Measurements from ENCODE around the gene FBXO15. TPM values are rescaled to one million over a fixed set of nuclear protein-coding genes. Genes with fewer than 3 reads are reported as not detected.

Gene FBXO15, protein sequence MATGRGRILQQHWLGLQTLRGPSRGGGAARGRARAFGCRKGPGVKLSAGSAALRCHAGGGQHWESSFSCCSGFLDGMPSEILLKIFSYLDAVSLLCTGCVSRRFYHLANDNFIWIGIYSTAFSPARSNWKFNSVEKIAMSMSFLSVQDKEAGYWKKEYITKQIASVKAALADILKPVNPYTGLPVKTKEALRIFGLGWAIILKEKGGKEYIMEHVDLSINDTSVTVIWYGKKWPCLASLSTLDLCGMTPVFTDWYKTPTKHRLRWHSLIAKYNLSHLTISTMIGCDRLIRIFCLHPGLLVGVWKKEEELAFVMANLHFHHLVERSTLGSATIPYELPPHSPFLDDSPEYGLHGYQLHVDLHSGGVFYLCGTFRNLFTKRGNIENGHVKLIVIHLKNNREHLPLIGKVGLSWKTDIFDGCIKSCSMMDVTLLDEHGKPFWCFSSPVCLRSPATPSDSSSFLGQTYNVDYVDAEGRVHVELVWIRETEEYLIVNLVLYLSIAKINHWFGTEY
- total RNA-seq (2014; rRNA removed; shearing (Covaris generic)), result 0.63 and 0.91 TPM in 2 replicates

DNA sequence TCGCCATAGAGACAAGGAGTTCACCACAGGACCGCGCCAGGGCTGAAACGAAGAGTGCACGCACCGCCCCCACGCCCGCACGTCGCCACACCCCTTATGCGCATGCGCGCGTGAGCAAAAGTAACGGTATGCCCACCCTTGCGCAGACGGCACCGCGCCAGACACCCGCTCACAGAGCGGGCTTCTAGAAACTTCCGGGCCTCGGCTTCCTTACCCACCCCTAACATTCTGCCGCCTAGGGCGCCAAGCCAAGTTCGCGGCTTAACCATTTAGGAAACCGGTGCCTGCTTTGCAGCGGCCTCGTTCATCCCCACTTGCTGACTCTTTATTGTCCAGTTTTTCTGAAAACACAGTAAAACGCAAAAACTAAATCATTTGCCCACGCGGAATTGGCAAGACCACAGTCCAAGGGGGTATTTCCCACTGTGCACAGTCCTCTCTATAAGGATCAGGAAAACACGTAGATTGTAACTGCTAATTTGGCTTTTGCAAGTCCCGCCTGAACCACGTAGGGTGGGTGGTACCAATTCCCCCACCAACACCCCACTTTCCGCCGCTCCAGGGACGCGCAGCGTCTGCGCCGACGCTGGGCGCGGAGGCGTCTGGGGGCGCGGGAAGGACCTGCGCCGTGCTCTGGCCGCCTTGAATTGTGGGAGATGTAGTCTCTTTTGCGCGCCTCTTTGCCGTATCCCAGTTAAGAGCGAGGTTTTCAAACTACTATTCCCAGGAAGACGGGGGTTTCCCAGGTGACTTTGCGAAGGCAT lies at the start of gene FBXO15, which contains the start of gene TIMM21:
FBXO15 (minus strand) TSS at position 56 of the 764 bp plus-strand sequence; CDS start at position 7, 49 bp downstream.
TIMM21 (plus strand) TSS at position 745 of the 764 bp plus-strand sequence. CDS start 286 bp downstream, outside the sequence.
- DNase-seq (ENCODE audit: low read depth), result peak; percentile 97

- peak; percentile 59 for DNase-seq (ENCODE audit: low read depth)
These were observed 48.8 kb upstream of the FBXO15 start for GRCh38 chr18:74196220-74197119.

DNA sequence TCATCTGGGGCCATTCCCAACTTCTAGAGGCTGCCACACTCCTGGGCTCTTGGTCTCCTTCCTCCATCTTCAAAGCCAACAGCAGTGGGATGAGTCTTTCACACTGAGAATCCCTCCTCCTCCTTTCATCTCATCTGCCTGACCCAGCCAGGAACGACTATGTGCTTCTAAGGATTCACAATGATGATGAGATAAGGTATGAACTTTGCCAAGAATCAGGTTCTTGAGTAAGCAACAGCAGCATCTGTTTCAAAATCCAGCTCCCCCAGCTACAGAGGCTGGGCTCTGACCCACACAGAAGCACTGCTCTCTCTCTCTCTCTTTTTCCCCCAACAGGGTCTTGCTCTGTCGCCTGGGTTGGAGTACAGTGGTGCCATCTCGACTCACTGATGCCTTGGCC lies 47.1 kb upstream of the FBXO15 start:
- DNase-seq (ENCODE audit: low read depth), result no peak

GRCh38 chr18:74191577-74191976 lies 43.9 kb upstream of the FBXO15 start:
- no peak for DNase-seq (ENCODE audit: low read depth)

DNA sequence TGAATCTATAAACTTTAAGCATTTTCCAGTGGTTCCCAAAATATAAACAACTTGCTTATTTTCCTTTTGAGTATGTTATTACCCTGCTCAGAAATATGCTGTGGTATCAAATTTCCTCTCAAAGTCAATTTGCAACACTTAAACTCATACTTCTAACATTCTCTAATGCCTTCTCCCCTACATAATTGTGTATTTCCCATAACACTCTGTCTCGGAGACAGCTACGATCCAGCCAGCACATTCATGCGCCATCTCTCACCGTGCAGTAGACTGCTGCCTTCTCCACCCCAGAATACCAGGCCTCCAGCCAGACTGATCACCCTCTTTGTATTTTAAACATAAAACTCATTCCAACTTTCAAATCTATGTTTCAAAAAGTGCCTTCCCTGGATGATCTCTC lies 42.5 kb upstream of the FBXO15 start:
- no peak for DNase-seq (ENCODE audit: low read depth)

GRCh38 chr18:74186661-74187060 lies 39.0 kb upstream of the FBXO15 start:
- no peak for DNase-seq (ENCODE audit: low read depth)

DNA sequence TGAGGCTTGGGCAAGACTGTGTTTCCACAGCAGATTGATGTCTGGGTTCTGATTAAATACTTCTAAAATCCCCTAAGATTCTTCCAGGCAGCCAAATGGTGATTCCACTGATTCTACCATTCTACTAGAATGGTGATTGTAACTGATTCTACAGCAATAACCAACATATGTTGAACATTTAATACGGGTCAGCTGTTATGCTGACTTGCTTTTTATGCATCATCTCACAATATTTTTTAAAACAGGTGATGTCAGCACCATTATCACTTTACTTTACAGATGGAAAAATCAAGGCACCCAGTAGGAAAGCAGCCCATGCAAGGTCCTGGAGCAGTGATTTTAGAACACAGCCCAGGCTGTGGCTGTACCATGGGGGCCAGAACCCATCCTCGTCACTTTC lies 38.2 kb upstream of the FBXO15 start:
- no peak for DNase-seq (ENCODE audit: low read depth)

- DNase-seq (ENCODE audit: low read depth), result no peak
These were observed 37.2 kb upstream of the FBXO15 start for GRCh38 chr18:74184875-74185274.

GRCh38 chr18:74183130-74183529 lies 35.5 kb upstream of the FBXO15 start:
- no peak for DNase-seq (ENCODE audit: low read depth)

DNA sequence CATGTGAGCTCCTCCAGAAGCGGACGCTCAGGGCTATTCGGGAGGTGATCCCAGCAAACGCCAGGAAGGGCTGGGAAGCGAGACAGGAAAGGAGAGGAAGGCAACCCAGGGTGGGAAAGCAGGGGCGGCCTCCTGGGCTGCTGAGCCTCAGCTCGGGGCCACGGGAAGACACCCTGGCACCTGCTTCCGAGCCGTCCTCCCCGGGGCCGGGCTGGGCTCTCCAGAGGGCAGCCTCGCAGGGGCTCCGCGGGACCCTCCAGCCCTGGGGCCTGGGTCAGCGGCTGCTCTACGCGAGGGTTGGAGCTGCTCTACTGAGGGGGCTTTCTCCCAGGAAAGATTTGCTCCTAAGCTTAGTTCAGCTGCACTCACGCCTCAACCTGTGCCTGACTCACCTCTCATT lies 34.7 kb upstream of the FBXO15 start:
- no peak for DNase-seq (ENCODE audit: low read depth)

DNA sequence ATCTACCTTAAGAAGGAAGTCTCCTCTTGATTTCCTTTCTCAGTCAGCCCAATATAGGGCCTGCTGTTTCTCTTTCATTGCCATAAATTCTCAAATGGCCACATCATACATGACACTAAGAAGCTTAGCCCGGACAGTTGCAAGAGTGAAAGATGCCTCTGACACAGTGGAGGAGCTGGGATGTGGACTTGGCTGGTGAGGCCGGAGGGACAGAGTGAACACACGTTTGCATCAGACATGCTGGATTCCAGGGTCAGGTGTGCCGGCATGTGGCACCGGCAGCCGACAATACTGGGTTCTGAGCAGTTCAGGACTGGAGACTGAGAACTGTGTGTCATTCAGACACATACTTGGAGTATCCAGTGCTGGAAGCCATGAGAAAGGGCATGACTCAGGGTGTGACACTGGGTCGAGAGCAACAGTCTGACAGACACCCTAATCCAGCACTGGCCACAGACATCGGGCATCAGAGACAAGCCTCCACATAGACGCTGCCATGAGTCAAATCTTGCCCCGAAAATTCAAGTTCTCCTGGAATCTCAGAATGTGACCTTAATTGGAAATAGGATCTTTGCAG lies 32.1 kb upstream of the FBXO15 start:
- no peak for DNase-seq (ENCODE audit: low read depth)

- DNase-seq (ENCODE audit: low read depth), result no peak
These were observed 31.2 kb upstream of the FBXO15 start for GRCh38 chr18:74178884-74179283.

DNA sequence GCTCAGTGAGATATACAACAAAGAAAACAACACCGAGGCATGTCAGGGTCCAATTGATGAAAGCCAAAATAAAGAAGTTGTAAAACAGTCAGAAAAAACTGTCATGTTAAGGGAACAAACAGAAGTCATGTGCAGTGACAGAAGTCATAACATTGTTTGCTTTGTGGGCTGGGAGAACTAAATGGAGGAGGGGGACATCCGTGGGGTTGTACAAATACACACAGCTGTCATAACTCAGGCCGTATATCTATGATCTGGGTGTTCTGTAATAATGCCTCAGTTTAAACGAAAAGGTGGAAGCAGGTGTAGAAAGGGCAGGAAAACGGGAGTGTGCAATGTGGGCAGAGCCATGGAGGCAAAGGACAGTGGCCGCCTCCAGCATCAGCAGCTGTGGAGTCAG lies 28.0 kb upstream of the FBXO15 start:
- no peak for DNase-seq (ENCODE audit: low read depth)

- DNase-seq (ENCODE audit: low read depth), result no peak
These were observed 25.8 kb upstream of the FBXO15 start for GRCh38 chr18:74173434-74173750.

DNA sequence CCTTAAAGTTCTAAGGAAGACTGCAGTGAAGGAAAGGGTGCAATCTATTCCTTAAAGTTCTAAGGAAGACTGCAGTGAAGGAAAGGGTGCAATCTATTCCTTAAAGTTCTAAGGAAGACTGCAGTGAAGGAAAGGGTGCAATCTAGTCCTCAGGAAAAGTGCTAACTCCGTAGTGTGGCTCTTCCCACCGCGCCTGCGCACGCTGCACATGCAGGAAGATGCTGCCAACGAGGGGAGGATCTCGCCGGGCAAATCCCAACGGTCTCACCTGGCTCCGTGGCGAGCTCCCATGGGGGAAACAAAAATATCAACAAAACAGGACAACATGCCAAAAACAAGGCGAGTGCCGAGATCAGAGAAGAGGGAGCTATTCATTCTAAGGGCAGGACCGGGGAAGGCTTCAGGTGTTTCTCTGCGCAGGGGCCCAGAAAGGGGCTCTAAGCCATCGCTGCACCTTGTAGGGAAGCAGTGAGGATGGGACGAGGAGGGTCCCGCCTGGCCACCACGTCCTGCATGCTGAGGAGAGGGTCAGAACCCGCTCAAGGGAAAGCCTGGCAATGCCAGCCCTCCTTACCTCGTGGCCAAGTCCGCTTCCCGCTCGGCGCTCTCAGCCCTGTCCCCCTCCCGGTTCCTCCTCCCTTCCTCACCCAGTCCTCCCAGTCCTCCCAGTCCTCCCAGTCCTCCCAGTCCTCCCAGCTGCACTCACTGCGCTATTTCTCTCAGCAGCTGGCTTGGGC lies 25.2 kb upstream of the FBXO15 start:
- no peak for DNase-seq (ENCODE audit: low read depth)

- DNase-seq (ENCODE audit: low read depth), result no peak
These were observed 24.4 kb upstream of the FBXO15 start for GRCh38 chr18:74171910-74172606.

- no peak for DNase-seq (ENCODE audit: low read depth)
These were observed 18.8 kb upstream of the FBXO15 start for GRCh38 chr18:74166386-74166785.

DNA sequence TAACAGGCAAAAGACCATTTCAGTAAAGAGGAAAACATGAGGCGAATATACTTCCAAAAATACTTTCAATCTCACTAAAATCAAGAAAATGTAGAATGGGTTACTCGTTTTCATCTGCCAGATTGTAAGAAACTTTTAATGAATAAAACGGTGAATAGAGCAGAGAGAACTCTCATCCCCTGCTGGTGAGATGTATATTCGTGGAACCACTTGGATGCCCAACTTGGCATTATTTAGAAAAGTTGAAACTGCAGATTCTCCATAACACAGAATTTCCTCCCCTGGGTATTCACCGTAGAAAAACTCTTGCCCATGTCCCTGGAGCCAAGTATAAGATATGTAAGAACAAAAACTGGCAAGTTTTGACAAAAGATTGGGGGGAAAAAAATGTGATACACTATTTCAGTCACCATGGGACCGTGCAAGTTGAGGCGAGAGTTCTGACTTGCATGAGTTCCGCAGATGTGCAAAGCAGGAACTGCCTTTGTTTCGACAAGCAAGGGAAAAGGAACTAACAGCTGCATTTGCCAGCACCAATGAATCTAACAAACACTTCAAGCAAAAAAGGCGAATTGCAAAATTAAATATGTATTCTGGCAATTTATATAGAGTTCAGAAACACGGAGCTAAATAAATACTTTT lies 15.5 kb upstream of the FBXO15 start:
- no peak for DNase-seq (ENCODE audit: low read depth)

DNA sequence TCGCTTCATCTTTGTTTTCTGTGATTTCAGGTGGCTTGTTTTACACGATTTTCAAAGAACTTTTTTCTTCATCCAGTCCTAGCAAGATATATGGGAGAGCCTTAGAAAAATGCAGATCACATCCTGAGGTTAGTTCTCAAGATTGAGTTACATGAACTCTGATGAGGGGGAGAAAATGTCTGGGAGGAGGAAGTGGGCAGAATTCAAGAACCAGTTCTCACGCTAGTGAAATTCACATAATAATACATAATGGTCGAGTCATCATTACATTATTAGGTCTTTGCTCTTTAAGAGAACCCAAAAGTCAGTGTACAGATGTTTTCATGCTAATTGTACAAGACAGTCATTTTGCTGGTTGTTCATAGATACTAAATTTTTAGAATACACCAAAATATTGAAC lies 7.6 kb upstream of the FBXO15 start:
- DNase-seq (ENCODE audit: low read depth), result no peak

GRCh38 chr18:74154716-74155115 lies 7.1 kb upstream of the FBXO15 start:
- no peak for DNase-seq (ENCODE audit: low read depth)

Data from Daoy (cell line).